IPS-18a (cell line): ENCODE results near the gene LRRC28.

Source experiments
- H3K27ac ChIP-seq: one replicate; pipeline ENCODE4 v1.5.1; 2013; ENCODE audit warnings: low read length
- H3K27me3 ChIP-seq: one replicate; pipeline ENCODE4 v1.6.1; 2013; ENCODE audit warnings: mild to moderate bottlenecking, low read length; ENCODE audit not compliant: control insufficient read depth, insufficient read depth
- H3K36me3 ChIP-seq: one replicate; pipeline ENCODE4 v1.6.1; 2013; ENCODE audit warnings: low read depth, low read length; ENCODE audit not compliant: control insufficient read depth
- H3K4me1 ChIP-seq: one replicate; pipeline ENCODE4 v1.6.1; 2013; ENCODE audit warnings: low read depth, low read length; ENCODE audit not compliant: control insufficient read depth
- H3K4me3 ChIP-seq: one replicate; pipeline ENCODE4 v1.5.1; 2013; ENCODE audit warnings: low read length
- H3K9ac ChIP-seq: one replicate; pipeline ENCODE4 v1.6.1; 2013; ENCODE audit warnings: mild to moderate bottlenecking, low read length, moderate library complexity
- H3K9me3 ChIP-seq: one replicate; pipeline ENCODE4 v1.6.1; 2013; ENCODE audit warnings: low read depth, low read length; ENCODE audit not compliant: control insufficient read depth

The LRRC28 gene

GRCh38 chr15:99312228-99312627, 60.9 kb downstream of the LRRC28 start:
- no peak overlapping the region for H3K27ac ChIP-seq
- H3K36me3 ChIP-seq = no peaks in the 10 kb centered on the region
- peaks cover 7% of the 10 kb centered on the region for H3K4me1 ChIP-seq
- no peak overlapping the region for H3K9ac ChIP-seq
- peaks cover 10% of the 10 kb centered on the region for H3K9me3 ChIP-seq
- no peaks in the 10 kb centered on the region for H3K27me3 ChIP-seq
- no peak overlapping the region for H3K4me3 ChIP-seq

GRCh38 chr15:99312794-99313193, 61.5 kb downstream of the LRRC28 start:
- Histone ChIP-seq H3K36me3 (no peaks in the 10 kb centered on the region), H3K27ac (no peak overlapping the region), H3K4me1 (peaks cover 2% of the 10 kb centered on the region), H3K9me3 (peaks cover 10% of the 10 kb centered on the region), H3K4me3 (no peak overlapping the region), H3K27me3 (no peaks in the 10 kb centered on the region), H3K9ac (no peak overlapping the region)

DNA sequence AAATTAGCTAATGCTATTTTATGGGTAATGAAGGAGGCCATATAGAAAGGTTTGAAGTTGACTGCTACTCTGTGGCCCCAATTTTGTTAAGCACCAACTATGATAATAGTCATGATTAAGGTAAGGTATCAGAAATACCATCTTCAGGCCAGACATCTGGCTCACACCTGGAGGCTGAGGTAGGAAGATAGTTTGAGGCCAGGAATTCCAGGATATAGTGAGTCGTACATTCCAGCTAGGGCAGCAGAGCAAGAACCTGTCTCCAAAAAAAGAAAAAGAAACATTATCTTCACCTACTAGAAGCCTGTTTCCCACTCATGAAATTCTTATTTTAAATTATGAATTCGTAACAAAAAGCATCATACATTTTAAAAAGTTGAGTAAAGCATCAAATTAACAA, 64.4 kb downstream of the LRRC28 start:
- no peaks in the 10 kb centered on the region for H3K4me1 ChIP-seq
- no peaks in the 10 kb centered on the region for H3K36me3 ChIP-seq
- H3K27ac ChIP-seq = no peak overlapping the region
- no peak overlapping the region for H3K4me3 ChIP-seq
- no peaks in the 10 kb centered on the region for H3K27me3 ChIP-seq
- H3K9me3 ChIP-seq = peaks cover 10% of the 10 kb centered on the region
- H3K9ac ChIP-seq = no peak overlapping the region

GRCh38 chr15:99320374-99321215, 69.3 kb downstream of the LRRC28 start:
- Histone ChIP-seq H3K27me3 (no peaks in the 10 kb centered on the region), H3K4me1 (no peaks in the 10 kb centered on the region), H3K4me3 (no peak overlapping the region), H3K36me3 (no peaks in the 10 kb centered on the region), H3K9ac (no peak overlapping the region), H3K27ac (no peak overlapping the region), H3K9me3 (no peaks in the 10 kb centered on the region)

DNA sequence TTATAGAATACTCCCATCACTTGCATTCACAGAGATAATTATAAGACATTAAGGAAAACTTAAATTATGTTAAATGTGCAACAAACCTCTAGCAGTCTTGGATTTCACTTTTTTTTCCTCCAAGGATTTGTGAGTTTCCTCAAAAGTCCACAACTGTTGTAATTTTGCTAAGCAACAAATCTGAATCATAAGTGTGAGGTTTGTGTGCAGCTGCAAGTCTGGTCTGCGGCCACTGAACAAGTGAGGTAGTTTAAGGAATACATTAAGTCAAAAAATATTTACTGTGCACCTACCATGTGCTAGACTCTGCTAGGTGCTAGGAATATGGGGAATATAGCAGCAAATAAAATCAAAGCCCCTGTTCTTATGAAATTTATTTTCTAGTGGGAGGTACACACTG, 70.2 kb downstream of the LRRC28 start:
- Histone ChIP-seq H3K4me1 (no peaks in the 10 kb centered on the region), H3K27me3 (no peaks in the 10 kb centered on the region), H3K4me3 (no peak overlapping the region), H3K9me3 (no peaks in the 10 kb centered on the region), H3K36me3 (no peaks in the 10 kb centered on the region), H3K27ac (no peak overlapping the region), H3K9ac (no peak overlapping the region)

GRCh38 chr15:99322643-99323405, 71.5 kb downstream of the LRRC28 start:
- H3K4me3 ChIP-seq = no peak overlapping the region
- H3K27me3 ChIP-seq = no peaks in the 10 kb centered on the region
- H3K4me1 ChIP-seq = no peaks in the 10 kb centered on the region
- H3K36me3 ChIP-seq = no peaks in the 10 kb centered on the region
- H3K27ac ChIP-seq = no peak overlapping the region
- H3K9me3 ChIP-seq = no peaks in the 10 kb centered on the region
- H3K9ac ChIP-seq = no peak overlapping the region

GRCh38 chr15:99324082-99324620, 72.9 kb downstream of the LRRC28 start:
- Histone ChIP-seq H3K27ac (no peak overlapping the region), H3K9ac (no peak overlapping the region), H3K27me3 (no peaks in the 10 kb centered on the region), H3K4me1 (no peaks in the 10 kb centered on the region), H3K9me3 (no peaks in the 10 kb centered on the region), H3K36me3 (no peaks in the 10 kb centered on the region), H3K4me3 (no peak overlapping the region)

GRCh38 chr15:99324700-99325099, 73.4 kb downstream of the LRRC28 start:
- no peaks in the 10 kb centered on the region for H3K9me3 ChIP-seq
- no peaks in the 10 kb centered on the region for H3K36me3 ChIP-seq
- no peaks in the 10 kb centered on the region for H3K27me3 ChIP-seq
- H3K27ac ChIP-seq = no peak overlapping the region
- H3K4me3 ChIP-seq = no peak overlapping the region
- no peak overlapping the region for H3K9ac ChIP-seq
- H3K4me1 ChIP-seq = no peaks in the 10 kb centered on the region

GRCh38 chr15:99326235-99326634, 75.0 kb downstream of the LRRC28 start:
- H3K36me3 ChIP-seq = no peaks in the 10 kb centered on the region
- H3K9ac ChIP-seq = no peak overlapping the region
- H3K27me3 ChIP-seq = no peaks in the 10 kb centered on the region
- no peaks in the 10 kb centered on the region for H3K4me1 ChIP-seq
- no peak overlapping the region for H3K4me3 ChIP-seq
- H3K9me3 ChIP-seq = no peaks in the 10 kb centered on the region
- H3K27ac ChIP-seq = no peak overlapping the region

DNA sequence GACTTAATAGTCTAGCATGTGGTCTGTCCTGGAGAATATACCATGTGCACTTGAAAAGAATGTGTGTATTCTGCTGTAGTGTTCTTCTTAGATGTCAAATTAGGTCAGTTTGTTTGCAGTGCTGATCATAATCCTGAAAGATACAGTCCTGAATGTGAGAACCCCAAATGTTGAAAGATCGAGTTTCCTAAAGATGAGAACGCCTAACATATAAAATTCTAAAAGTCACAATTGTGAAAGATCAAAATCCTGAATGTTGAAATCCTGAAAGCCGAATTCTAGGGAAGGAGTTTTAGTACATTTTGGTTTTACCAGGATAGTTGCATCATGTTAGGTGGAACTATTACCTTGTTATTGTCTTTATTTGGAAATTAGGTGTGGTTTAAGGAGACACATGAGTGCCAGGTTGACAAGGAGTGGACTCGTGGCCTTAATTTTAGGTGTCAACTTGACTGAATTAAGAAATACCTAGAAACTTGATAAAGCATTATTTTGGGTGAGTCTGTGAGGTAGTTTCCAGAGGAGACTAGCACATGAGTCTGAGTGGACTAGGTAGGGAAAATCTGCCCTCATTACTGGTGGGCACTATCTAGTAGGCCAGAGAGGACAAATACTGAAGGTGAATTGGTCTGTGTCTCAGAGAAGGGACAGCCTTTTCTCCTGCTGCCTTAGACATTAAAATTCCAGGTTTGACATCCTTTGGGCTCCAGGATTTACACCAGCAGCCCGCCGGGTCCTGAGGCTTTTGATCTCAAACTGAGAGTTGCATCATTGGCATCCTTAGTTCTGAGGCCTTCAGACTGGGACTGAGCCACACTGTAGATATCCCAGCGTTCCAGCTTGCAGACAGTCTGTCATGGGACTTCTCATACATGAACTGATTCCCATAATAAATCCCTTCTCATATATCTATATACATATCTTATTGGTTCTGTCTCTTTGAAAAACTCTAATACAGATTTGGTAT, 77.1 kb downstream of the LRRC28 start:
- no peaks in the 10 kb centered on the region for H3K36me3 ChIP-seq
- H3K4me1 ChIP-seq = peaks cover 4% of the 10 kb centered on the region

DNA sequence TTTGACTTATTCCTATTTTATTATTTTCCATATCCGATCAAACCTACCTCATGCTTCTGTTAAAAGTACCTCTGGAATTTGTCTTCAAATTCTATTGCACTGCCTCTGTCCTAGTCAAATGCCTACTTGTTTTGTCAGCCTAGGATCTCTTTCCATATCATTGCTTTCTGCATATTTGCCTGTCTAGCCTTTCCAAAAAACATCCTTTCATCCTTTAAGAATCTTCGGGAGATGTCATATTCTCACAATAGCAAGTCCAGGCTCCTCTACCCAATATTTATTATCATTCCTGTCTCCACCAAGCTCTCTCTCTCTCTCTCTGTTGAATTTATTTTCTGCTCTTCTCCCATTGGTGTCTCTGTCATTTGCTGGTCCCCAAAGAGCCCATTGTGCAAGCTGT, 80.1 kb downstream of the LRRC28 start:
- Histone ChIP-seq H3K27ac (no peak overlapping the region), H3K36me3 (no peaks in the 10 kb centered on the region), H3K9me3 (no peaks in the 10 kb centered on the region), H3K9ac (no peak overlapping the region), H3K4me1 (peaks cover 4% of the 10 kb centered on the region), H3K27me3 (no peaks in the 10 kb centered on the region), H3K4me3 (no peak overlapping the region)

More for the DNA sequence above, 77.1 kb downstream of the LRRC28 start:
- Histone ChIP-seq H3K9me3 (no peaks in the 10 kb centered on the region), H3K27ac (no peak overlapping the region), H3K9ac (no peak overlapping the region), H3K4me3 (no peak overlapping the region), H3K27me3 (no peaks in the 10 kb centered on the region)
